Measurements from ENCODE around the gene CDADC1.

DNA sequence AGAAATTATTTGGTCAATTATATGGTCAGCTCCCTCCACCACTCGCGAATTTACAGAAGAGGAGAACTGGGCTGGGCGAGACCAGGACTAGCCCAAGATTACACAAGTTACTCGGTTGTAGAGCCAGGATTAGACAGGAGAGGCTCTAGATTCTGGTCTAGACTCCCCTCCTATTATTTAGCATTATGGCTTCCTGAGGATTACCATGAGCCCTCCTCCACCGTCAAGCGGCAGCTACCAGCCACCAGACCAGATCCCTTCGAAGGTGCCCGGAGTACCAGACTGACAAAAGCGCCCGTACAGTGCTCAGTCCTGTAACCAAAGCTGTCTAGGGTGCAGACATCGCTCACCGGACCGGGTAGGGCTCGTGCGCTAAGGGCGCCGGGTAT, 28.1 kb upstream of the CDADC1 start:
- TF ChIP-seq CTCF (IDR thresholded peaks at IDR 0.05): no peak
- TF ChIP-seq POLR2A (IDR thresholded peaks at IDR 0.05): no peak
